NAMALWA (cell line): ENCODE measurements around the gene ABCB9.

Experiments
- DNase-seq: peaks from one replicate; pipeline ENCODE4 v3.0.0-alpha.2; 2015; ENCODE audit warnings: low spot score

ABCB9 gene

GRCh38 chr12:122981587-122982476 is 15.6 kb upstream of the ABCB9 start:
- peak; percentile 24 for DNase-seq

- DNase-seq, result peak; percentile 30
Measured at GRCh38 chr12:122981036-122981471, 14.8 kb upstream of the ABCB9 start.

GRCh38 chr12:122980183-122981035 is 14.1 kb upstream of the ABCB9 start, which contains the start of gene ARL6IP4:
Gene ARL6IP4, plus strand, starts transcription at chr12:122980681. Its CDS starts 459 bp downstream, at chr12:122981140.
- DNase-seq, result peak; percentile 68

DNA sequence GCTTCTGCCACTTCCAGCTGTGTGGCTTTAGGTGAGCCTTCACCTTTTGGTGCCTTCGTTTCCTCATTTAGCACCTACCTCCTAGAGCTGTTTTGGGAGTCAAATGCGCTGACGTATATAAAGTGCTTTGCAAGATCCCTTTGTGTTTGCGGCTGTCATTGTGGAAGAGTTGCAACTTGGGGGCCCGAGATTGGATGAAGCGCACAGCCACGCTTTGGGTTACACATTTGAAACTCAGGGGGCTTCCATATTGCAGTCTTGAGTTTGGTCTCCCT is 13.6 kb upstream of the ABCB9 start:
- DNase-seq, result peak; percentile 54

DNA sequence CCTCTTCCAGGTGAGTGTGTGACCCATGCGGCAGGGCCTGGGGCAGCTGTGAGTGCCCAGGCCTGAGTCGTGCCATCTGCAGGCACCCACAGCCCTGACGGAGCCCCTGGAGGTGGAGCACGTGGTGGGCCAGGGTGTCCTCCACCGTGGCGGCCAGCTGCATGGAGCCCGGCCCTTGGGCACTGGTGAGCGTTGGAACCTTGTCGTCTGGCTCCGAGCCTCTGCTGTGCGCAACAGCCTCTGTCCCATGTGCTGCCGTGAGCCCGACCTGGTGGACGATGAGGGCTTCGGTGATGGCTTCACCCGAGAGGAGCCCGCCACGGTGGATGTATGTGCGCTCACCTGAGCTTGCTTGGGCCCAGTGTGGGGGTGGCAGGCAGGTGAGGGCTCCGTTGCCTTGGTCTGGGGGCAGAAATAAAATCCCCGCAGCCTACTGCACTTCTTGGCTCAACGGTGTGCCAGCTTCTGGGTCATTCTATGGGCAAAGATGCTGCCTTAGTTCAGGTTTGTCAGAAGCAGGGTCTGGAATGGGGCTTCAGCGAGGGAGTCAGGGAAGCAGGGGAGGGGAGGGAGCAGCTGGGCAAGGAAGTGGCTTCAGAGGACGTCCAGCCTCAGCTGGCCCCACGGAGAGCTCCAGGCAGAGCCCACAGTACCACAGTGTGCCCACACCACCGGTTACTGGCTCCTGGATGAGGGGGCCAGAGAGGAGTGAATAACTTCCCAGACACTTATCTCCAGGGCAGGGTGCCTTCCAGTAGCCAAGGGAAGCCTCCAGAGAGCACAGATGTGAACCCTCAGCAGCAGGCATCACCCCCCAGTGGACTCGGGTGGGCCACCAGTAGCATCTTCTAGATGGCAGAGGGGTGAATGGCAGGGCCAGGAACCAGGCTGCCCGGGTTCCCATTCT is 13.0 kb upstream of the ABCB9 start:
- DNase-seq, result no peak

GRCh38 chr12:122978507-122978955 is 12.3 kb upstream of the ABCB9 start:
- DNase-seq, result no peak

DNA sequence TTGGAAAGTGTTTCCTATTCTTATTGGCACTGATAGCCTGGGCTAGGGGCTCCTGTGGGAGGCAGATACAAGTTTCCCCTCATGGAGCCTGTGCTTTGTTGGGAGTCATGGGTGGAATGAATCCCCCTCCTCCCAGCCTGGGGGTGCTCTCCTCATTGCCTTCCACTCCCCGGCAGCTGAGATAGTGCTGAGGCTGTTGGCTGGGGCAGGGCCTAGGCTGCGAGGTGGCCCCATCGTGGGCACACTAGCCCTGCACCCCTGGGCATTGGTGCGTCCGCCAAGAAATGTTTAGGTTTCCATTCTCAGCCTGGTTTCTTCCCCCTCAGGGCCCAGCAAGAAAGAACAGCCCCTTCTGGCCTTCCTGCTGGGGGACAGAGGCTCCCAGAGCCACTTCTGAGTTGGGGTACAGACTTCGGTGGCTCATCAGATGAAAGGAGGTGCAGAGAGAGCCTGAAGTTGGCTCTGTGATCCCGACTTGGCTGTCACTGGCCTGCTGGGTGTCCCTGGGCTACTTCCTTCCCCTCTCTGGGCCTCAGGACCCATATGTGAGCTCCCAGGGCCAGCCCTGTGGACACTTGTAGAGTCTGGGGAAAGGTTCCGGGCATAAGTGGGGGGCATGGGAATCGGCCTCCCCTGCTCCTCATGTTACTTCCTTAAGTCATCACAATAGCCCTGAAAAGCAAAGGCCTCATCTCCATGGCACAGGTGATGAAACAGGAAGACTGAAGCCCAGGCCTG is 11.6 kb upstream of the ABCB9 start:
- DNase-seq, result no peak

- no peak for DNase-seq
Measured at GRCh38 chr12:122977153-122977552, 10.9 kb upstream of the ABCB9 start.

GRCh38 chr12:122976648-122976975 is 10.3 kb upstream of the ABCB9 start:
- DNase-seq, result no peak

DNA sequence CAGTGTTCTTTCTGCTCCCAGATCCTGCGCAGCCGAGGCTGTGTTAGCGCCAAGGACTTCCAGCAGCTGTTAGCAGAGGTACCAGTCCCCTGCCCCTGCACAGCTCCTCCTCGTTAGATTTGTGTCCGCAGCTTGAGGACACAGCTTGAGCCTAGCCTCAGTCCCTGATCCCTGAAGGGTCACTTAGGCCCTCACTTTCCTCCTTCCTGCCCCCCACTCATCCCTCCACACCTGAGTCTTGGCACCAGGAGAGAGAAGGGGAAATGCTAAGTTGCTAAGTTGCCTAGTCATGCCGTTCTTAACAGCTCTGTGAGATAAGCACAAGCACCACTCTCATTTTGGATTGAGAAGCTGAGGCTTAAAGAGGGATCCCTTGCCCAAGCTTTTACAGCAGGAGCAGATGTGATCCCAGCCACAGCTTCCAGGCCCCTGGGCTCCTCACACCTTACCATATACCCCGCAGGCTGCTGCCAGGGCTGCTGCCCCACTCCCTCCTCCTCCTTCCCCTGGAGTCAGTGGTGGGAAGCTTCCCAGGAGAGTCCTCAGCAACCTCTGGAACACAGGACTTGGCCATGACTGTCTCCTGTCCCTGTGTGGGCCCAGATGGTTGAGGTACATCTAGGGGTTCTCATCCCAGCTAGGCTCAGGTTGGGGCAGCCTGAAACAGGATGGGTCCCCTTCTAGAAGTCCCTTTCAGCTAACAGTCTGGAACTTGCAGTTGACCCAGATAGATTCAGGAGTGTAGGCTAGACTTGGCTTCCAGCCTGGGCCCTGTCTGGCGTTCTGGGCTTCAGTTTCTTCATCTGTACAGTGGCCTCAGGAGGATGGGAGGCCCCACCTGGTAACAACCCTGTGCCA is 9.8 kb upstream of the ABCB9 start:
- peak; percentile 46 for DNase-seq

DNA sequence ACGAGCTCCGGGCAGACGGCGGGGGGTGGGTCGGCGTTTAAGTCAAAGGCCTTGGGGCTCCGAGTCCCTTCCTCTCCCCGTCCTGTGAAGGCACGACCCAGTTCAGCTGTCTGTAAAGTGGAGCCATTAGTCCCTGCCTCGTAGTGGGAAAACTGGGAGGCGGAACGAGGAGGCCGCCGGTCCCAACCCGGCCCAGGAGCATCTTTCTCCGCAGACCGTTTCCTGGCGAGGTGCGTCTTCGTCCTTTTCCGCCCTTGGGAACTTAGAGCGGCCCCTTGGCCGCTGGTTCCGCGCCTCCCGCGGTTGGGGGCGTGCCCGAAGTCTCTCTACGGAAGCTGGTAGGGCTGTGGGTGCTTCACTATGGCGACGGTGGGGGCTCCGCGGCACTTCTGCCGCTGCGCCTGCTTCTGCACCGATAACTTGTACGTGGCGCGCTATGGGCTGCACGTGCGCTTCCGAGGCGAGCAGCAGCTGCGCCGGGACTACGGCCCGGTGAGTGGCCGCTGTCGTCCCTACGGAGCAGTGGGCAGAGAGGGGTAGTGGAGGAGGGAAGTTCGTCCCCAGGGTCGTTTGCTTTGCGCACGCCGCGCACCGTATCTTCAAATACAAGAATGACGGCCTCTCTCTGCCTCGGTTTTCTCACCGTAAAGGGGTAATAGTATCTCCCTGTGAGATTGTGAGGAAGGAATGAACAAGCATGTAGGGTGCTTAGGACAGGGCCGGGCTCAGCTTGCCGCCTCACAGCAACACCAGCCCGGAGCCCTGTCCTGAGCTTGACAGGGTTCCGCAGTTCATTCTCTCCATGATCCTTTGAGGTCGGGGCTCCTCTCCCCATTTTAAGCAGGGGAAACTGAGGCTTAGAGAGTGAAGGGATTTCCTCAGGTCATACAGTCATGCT is 8.9 kb upstream of the ABCB9 start, which contains the start of gene OGFOD2:
OGFOD2 (plus strand) TSS at position 353 of the 898 bp plus-strand sequence; CDS start at position 361, 8 bp downstream.
- peak; percentile 95 for DNase-seq

GRCh38 chr12:122974274-122974891 is 8.1 kb upstream of the ABCB9 start:
- DNase-seq, result peak; percentile 99

GRCh38 chr12:122969676-122970075 is 3.4 kb upstream of the ABCB9 start:
- DNase-seq, result no peak

GRCh38 chr12:122968104-122968503 is 1.8 kb upstream of the ABCB9 start:
- no peak for DNase-seq

DNA sequence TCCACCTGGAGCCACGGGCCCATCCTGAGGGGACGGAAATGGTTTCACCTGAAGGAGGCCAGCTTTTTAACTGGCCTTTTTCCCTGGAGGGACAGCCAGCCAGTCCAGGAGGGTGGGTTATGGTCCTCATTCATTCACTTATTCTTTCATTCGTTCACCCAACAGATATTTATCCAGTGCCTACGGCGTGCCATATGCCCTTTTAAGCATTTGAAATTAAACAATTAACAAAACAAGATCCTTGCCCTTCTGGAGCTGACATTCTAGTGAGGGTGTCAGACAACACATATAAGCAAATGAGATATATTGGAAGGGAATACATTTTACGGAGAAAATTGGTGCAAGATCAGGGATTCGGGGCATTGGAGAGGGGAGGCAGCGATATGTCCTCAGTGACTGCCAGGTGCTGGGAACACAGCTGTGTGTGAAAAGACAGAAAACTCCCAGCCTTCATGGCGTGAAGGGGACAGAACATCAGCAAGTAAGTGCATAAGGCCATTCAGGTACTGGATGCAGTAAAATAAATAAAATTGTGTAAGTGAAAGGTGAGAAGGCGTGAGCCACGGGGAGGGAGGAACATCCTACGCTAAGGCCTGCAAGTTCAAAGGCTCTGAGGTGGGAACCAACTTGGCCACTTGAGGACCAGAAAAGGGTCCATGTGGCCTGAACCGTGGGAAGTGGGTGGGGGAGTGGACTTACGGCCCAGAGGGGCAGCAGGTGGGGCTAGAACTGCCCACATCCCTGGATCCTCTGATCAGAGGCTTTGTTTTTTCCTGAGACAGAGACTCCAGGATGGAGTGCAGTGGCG is 684 bp upstream of the ABCB9 start:
- no peak for DNase-seq

DNA sequence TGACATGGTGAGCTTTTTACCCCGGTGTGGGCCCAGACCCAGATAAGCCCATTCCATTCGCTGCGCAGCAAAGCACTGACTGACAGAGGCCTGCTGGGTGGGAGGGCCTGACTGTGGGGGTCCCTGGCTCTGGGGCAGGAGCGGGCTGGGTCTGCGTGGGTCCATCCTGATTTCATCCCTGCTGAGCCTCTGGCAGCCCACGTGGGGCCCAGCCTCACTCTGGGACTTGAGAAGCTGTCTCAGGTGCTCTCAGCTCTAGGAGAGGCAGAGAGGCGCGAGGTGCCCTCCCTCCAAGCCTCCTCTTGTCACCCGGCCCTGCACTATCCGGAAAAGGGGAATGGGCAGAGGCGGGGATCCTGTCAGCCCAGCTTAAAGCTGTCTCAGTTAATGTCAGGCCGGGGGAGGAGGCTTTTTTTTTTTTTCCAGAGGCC is 927 bp downstream of the ABCB9 start:
- DNase-seq, result no peak

DNA sequence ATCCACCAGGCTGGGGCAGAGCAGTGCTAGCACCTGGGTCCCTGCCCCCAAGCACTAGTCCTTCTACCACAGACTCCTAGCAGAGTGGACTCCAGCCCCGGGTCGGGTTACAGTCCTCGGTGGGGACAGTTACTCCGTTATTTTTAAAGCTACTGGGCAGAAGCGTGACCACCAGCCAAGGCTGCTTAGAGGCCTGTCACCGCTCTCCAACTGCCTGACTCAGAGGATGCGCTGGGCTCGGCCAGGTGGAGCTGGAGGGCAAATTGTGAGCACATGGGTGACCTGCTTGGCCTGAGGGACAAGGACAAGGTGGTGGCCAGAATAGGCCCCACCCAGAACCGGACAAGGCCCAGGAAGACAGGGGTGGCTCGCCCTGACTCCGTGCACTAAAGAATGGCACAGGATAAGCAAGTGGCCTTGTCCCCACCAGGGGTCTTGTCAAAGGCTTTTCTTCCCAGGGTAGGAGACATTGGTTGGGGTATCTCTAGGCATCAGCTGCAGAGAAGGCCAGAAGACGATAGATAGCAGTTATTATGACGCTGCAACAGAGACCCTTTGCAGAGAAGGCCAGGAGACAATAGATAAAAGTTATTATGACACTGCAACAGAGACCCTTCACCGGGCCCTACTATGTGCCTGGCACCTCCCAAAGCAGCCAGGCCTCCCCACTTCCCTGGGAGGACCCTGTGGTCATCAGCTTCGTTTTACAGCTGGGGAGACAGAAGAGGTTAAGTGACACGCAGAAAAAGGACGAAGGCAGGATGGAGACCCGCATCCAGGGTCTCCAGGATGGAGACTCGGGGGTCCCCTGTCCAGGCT is 1.6 kb downstream of the ABCB9 start:
- no peak for DNase-seq
